GM19452 (cell line): ENCODE data around the gene EIF2A.

Experiments
- ATAC-seq: cut with Tn5 transposase; IDR thresholded peaks from one replicate; pipeline ENCODE4 v1.9.1; 2021; ENCODE audit not compliant: unreplicated experiment

EIF2A gene

GRCh38 chr3:150543128-150543527 is 3.5 kb upstream of the EIF2A start:
- no peak for ATAC-seq

GRCh38 chr3:150543531-150543930 is 3.1 kb upstream of the EIF2A start:
- ATAC-seq, result no peak

- no peak for ATAC-seq
These were observed 2.5 kb upstream of the EIF2A start for GRCh38 chr3:150544041-150544440.

GRCh38 chr3:150544726-150545125 is 1.9 kb upstream of the EIF2A start:
- ATAC-seq, result no peak

- ATAC-seq, result no peak
These were observed 965 bp upstream of the EIF2A start for GRCh38 chr3:150545419-150546225.

GRCh38 chr3:150547045-150547741 is 606 bp downstream of the EIF2A start:
- no peak for ATAC-seq

- ATAC-seq, result no peak
These were observed 9.4 kb downstream of the EIF2A start for GRCh38 chr3:150555859-150556436.

GRCh38 chr3:150556792-150557191 is 10.2 kb downstream of the EIF2A start:
- no peak for ATAC-seq

- ATAC-seq, result no peak
These were observed 11.1 kb downstream of the EIF2A start for GRCh38 chr3:150557725-150558124.

- no peak for ATAC-seq
These were observed 17.7 kb downstream of the EIF2A start for GRCh38 chr3:150564243-150564642.

GRCh38 chr3:150567328-150567727 is 20.7 kb downstream of the EIF2A start:
- no peak for ATAC-seq

- no peak for ATAC-seq
These were observed 31.3 kb downstream of the EIF2A start for GRCh38 chr3:150577855-150578254.

- no peak for ATAC-seq
These were observed 34.6 kb downstream of the EIF2A start for GRCh38 chr3:150581174-150581573.

GRCh38 chr3:150582620-150583019 is 36.0 kb downstream of the EIF2A start:
- peak; percentile 69 for ATAC-seq

- peak; percentile 45 for ATAC-seq
These were observed 36.4 kb downstream of the EIF2A start for GRCh38 chr3:150583028-150583427.

- ATAC-seq, result no peak
These were observed 41.6 kb downstream of the EIF2A start for GRCh38 chr3:150588027-150588830.

- no peak for ATAC-seq
These were observed 43.2 kb downstream of the EIF2A start for GRCh38 chr3:150589759-150590158.

GRCh38 chr3:150594150-150594549 is 47.6 kb downstream of the EIF2A start:
- ATAC-seq, result no peak

- ATAC-seq, result no peak
These were observed 51.1 kb downstream of the EIF2A start for GRCh38 chr3:150597646-150598045.

GRCh38 chr3:150599611-150600297 is 53.2 kb downstream of the EIF2A start:
- ATAC-seq, result no peak
